HG03196 (cell line): Measurements from ENCODE around the gene ACOT7.
"Not testable (repeated sequence)": the region's sequence is repeated elsewhere in the genome, so short reads cannot be mapped to it uniquely, and the experiment has no call there.

Source experiments
- ATAC-seq: cut with Tn5 transposase; IDR thresholded peaks from one replicate; pipeline ENCODE4 v1.9.1; 2021; ENCODE audit not compliant: unreplicated experiment

The ACOT7 gene

GRCh38 chr1:6317098-6317760 lies 76.3 kb downstream of the ACOT7 start:
- no peak for ATAC-seq

GRCh38 chr1:6316240-6317097 lies 77.1 kb downstream of the ACOT7 start:
- ATAC-seq = no peak

- no peak for ATAC-seq
These were observed 79.1 kb downstream of the ACOT7 start for GRCh38 chr1:6314503-6314902.

- ATAC-seq = no peak
These were observed 80.0 kb downstream of the ACOT7 start for GRCh38 chr1:6313393-6314200.

- ATAC-seq = no peak
These were observed 83.3 kb downstream of the ACOT7 start for GRCh38 chr1:6310116-6310848.

GRCh38 chr1:6309564-6309963 lies 84.0 kb downstream of the ACOT7 start:
- no peak for ATAC-seq

DNA sequence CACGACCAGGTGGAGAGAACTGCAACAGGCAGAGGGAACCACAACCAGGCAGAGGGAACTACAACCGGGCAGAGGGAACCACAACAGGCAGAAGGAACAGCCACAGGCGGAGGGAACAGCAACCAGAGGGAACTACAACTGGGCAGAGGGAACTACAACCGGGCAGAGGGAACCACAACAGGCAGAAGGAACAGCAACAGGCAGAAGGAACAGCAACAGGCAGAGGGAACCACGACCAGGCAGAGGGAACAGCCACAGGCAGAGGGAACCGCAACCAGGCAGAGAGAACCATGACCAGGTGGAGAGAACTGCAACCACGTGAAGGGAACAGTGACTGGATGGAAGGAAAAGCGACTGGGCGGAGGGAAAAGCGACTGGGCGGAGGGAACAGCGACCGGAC lies 85.1 kb downstream of the ACOT7 start:
- ATAC-seq = no peak

DNA sequence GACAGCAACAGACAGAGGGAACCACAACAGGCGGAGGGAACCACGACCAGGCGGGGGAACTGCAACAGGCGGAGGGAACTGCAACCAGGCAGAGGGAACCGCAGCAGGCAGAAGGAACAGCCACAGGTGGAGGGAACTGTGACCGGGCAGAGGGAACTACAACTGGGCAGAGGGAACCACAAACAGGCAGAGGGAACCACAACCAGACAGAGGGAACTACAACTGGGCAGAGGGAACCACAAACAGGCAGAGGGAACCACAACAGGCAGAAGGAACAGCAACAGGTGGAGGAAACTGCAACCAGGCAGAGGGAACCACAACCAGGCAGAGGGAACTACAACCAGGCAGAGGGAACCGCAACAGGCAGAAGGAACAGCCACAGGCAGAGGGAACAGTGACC lies 85.9 kb downstream of the ACOT7 start:
- not testable (repeated sequence) for ATAC-seq

DNA sequence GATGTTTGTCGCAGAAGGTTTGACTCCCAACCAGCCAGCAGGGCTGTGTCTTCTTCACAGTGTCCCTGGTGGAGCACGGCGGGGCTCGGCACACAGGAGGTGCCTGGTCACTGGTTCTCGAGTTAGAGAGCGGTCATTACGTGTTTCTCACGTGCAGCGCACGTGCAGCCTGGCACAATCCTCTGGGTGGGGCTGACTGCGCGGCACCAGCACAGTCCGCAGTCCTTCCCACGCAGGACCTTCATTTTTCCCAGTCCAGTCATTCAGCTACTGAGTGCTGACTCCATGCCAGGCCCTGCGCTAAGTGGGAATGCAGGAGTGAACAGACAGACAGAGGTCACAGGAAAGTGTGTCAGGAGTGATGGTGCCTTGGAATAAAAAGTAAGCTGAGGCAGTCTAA lies 86.5 kb downstream of the ACOT7 start:
- ATAC-seq = no peak

DNA sequence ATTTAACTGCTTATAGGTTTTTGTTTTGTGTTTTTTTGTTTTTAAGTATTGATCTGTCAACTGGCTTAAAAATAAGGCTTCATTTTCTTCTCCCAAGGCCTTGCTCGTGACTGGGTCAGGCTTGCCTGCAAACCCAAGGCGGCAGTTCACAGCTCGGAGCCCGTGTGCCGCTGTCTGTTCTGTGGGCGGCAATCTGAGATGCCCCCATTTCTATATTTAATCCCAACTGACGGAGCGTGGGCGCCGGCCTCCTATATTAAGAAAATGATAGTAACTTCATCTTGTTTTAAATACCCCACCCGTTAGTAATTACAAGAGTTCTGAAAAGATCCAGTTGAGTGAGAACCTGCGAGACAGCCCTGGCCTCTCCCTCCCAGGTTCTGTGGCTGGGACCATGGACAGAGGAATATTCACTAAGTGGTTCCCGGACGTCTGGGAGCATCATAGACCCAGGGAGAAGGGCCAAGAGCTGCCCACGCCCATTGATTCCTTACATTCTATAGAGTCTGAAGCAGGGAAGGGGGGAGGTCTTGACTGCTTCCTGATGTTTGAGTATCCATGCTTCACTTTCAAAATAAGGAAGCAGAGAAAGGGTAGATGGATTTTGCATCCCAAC lies 90.1 kb downstream of the ACOT7 start:
- ATAC-seq = no peak

- no peak for ATAC-seq
These were observed 91.0 kb downstream of the ACOT7 start for GRCh38 chr1:6302568-6302967.

- ATAC-seq = no peak
These were observed 92.0 kb downstream of the ACOT7 start for GRCh38 chr1:6301526-6301925.

DNA sequence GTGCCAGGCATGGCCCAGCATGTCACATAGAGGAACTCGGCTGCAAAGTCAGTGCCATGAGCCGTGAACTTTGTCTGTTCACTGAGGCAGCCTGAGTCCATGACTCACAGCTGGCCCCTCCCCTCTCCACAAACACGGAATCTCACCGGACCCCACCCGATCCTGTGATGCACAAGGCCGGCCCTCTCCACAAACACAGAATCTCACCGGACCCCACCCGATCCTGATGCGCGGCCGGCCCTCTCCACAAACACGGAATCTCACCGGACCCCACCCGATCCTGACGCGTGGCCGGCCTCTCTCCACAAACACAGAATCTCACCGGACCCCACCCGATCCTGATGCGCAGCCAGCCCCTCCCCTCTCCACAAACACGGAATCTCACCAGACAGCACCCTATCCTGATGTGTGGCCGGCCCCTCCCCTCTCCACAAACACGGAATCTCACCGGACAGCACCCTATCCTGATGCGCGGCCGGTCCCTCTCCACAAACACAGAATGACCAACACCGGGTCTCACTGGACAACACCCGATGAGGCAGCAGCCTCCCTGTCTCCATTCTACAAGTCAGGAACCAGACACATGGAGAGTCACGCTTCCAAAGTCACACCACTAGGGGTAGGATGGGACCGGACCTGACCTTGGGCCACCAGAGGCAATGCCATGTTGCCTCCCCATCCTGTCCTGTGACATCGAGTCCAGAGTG lies 93.1 kb downstream of the ACOT7 start:
- ATAC-seq = no peak

- ATAC-seq = no peak
These were observed 93.9 kb downstream of the ACOT7 start for GRCh38 chr1:6299557-6300165.

DNA sequence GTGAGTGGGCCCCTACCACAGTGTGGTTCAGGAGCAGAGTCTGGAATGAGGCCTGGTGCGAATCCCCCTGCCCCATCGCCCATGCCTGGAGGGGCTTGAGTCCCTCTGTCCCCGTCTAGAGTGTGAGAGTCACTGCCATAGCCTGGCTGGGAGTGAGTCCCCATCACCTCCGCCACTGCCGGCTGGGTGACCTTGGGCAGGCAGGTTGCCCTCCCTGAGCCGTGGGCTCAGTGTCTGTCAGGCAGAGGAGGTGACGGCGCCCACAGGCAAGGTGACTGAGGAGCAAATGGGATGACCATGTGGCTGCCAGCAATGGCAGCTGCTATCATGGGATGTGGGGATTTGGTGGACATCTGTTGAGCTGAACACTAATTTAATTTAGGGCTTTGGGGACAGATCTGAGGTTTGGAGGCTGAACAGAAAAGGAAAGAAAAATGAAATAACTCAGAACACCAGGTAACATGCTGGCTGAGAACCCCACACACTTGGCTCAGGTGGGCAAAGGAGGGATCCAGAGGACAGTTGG lies 94.6 kb downstream of the ACOT7 start:
- ATAC-seq = no peak

DNA sequence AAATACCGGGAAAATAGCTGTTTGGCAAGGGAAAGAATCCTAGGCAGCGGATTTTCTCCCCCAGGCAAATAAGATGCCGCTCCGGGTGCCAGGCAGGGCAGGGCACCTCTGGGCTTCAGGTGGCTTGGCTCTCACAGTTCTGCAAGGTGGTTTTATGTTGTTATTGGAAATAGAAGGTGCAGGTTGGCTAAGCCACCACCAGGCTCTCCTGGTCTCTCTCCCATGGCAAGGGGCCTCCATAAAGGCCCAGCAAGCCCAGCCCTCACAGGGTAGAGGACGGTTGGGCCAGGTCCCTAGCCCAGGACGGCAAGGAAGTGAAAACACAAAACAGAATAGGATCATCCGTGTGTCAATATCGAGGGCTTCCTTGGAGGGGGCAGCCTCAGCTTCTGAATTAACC lies 95.0 kb downstream of the ACOT7 start:
- ATAC-seq = no peak

DNA sequence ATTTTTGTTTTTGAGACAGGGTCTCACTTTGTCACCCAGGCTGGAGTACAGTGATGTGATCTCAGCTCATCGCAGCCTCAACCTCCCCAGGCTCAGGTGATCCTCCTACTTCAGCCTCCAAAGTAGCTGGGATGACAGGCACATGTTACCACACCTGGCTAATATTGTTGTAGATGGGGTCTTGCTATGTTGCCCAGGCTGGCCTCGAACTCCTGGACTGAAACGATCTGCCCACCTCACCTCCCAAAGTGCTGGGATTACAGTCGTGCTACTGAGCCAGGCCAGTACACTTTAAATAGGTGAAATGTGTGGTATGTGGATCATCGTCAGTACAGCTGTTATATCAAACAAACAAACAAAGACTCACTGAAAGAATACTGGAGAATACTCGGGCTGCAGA lies 97.7 kb downstream of the ACOT7 start:
- ATAC-seq = no peak

DNA sequence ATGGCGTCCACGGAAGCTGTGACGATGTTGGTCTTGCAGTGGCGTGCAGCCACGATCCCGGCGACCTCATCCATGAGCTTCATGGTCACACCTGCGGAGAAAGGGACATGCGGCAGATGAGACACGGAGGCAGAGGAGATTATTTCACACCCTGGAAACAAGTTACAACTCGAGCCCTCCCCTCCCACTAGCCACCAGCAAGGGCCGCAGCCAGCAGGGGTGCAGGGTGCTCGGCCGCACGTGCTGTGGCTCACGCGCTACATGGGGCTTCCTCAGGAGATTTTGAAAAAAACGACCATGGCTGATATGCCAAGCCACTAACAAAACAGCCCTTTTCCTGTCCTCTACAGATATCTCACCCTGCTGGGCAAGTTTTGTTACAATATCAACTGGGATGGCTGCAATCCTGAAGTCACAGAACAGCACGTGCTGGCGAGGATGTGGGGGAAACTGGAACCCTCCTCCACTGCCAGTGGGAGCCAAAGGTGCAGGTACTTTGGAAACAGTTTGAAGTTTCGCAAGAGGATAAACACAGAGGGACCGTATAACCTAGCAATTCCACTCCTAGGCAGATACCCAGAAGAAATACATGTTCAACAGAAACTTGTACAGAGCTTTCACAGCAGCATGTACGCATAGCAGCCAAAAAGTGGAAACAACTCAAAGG lies 98.5 kb downstream of the ACOT7 start:
- ATAC-seq = no peak
